ENCODE data around the gene FGFR2. TPM values are rescaled to one million over a fixed set of nuclear protein-coding genes. Genes with fewer than 3 reads are reported as not detected.

Gene FGFR2
- total RNA-seq, 1 donor from 2014 or later: not detected

DNA sequence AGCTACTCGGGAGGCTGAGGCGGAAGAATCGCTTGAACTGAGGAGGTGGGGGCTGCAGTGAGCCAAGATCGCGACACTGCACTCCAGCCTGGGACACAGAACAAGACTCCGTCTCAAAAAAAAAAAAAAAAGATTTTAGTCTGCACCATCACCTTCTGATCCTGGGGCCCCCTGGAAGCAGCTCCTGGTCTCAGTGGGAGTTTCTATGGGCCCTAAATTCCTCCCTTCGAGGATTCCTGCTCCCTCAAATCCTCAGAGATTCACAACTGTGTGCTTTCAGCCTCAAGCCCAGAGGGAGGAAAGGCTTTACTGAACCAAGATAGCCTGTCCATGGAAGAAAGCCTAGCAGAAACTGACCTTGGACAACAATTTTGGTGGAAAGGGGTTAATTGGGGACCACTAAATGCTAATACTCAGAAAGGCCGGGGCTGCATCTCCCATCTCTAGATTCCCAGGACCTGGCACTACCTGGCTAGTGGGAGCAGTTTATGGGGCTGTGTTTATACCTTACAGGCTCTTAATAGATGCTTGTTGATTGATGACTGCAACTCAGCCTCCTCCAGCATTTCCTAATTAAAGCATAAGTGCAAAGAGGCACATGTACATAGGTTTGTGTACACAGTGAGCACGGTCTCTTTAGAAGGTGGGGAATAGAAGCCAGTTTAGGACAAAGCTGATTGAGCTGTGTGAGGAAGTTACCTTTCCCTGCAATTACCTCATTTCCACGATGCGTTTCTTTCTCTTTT is 9.2 kb upstream of the FGFR2 start:
- H3K9me3 Mint-ChIP-seq: no peaks in the 10 kb centered on the region

DNA sequence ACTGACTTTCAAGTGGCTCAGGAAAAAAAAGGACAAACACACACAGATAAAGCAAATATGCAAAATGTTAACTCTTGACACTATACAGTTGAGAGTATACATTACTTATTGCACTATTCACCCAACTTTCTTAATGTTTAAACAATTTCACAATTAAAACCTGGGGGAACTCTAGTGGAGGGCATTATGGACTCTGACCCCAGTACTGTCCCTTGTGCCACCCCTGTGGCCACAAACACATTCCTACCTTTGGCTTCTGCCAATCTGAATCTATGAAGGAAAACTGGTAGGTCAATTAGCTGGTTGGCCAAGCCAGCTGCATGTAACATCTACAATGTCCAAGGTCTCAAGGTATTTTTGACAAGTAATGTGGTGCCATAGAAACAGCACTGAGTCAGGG is 7.5 kb upstream of the FGFR2 start:
- Mint-ChIP-seq H3K36me3 (ENCODE audit: low read depth) (no peaks in the 10 kb centered on the region), H3K27ac (no peak overlapping the region), H3K4me1 (ENCODE audit: low read depth) (no peaks in the 10 kb centered on the region), H3K27me3 (ENCODE audit: insufficient read depth) (peaks cover 12% of the 10 kb centered on the region), H3K9me3 (no peaks in the 10 kb centered on the region), H3K4me3 (no peak overlapping the region)
- no peak for DNase-seq (ENCODE audit: low spot score)
- intact Hi-C loops (cut with micrococcal nuclease): loop anchor here (10.0 kb wide), 1 partner anchor 299 kb away; no protein-coding TSS in a partner anchor

More for the DNA sequence above, 9.2 kb upstream of the FGFR2 start:
- Mint-ChIP-seq H3K4me1 (ENCODE audit: low read depth) (no peaks in the 10 kb centered on the region), H3K27ac (no peak overlapping the region), H3K36me3 (ENCODE audit: low read depth) (no peaks in the 10 kb centered on the region), H3K27me3 (ENCODE audit: insufficient read depth) (peaks cover 6% of the 10 kb centered on the region), H3K4me3 (no peak overlapping the region)
- DNase-seq (ENCODE audit: low spot score): no peak
- intact Hi-C loops (cut with micrococcal nuclease): loop anchor here (2.0 to 10.0 kb wide), 2 partner anchors 297 to 665 kb away; no protein-coding TSS in a partner anchor

DNA sequence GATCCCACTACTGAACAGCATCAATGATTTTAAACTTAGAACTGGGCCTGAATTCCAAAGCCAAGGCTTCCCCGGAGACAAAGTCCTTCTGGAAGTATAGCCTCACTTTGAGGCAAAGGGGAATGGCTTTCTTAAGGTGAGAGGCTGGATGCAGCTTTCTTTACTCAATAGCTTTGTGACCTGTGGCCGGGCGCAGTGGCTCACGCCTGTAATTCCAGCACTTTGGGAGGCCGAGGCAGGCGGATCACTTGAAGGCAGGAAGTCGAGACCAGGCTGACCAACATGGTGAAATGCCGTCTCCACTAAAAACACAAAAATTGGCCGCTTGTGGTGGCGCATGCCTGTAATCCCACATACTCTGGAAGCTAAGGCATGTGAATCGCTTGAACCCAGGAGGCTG is 3.2 kb upstream of the FGFR2 start:
- Mint-ChIP-seq H3K27ac (no peak overlapping the region), H3K4me1 (ENCODE audit: low read depth) (no peaks in the 10 kb centered on the region), H3K27me3 (ENCODE audit: insufficient read depth) (peaks cover 36% of the 10 kb centered on the region), H3K9me3 (no peaks in the 10 kb centered on the region), H3K36me3 (ENCODE audit: low read depth) (no peaks in the 10 kb centered on the region), H3K4me3 (no peak overlapping the region)
- intact Hi-C loops (cut with micrococcal nuclease): loop anchor here (10.0 kb wide), 1 partner anchor 303 kb away; no protein-coding TSS in a partner anchor
- no peak for DNase-seq (ENCODE audit: low spot score)

DNA sequence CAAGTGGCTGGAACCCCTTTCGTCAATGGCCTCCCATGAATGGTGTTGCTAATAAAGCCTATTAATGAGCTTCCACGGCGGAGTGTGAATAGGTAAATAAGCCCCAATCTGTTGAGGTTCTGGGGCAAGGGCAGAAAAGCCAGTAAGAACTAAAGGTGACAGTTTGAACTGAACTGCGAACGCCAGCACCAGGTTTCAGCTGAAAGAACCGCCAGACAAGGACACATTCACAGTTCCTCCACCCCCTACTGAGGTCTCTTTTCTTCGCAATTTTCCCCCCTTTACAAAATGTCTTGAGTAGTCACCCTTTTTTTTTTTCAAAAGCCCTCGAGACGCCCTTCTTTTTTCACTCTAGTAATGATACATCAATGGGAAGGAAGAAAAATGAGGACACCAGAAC is 2.4 kb upstream of the FGFR2 start:
- Mint-ChIP-seq H3K36me3 (ENCODE audit: low read depth) (no peaks in the 10 kb centered on the region), H3K4me1 (ENCODE audit: low read depth) (no peaks in the 10 kb centered on the region), H3K9me3 (no peaks in the 10 kb centered on the region), H3K27me3 (ENCODE audit: insufficient read depth) (peaks cover 42% of the 10 kb centered on the region), H3K4me3 (no peak overlapping the region), H3K27ac (no peak overlapping the region)
- intact Hi-C loops (cut with micrococcal nuclease): loop anchor here (10.0 kb wide), 1 partner anchor 304 kb away; no protein-coding TSS in a partner anchor
- DNase-seq (ENCODE audit: low spot score): no peak

DNA sequence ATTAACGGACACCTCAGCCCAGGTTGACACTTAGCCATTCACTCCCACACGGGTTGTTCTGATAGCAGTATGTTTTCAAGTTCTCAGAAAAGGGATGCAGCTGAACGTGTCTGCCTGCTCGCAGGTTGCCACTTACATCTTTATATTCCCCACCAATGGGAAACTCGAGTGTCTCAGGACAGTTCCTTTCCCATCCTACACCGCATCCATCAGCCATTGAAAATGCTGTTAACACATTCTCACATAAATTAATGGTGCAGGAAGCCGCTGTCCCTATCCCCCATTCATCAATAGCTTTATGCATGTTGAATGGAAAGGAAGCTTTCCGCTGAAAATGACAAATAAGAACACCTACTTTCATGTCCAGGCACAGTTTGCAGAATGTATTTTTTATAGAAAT is 1.7 kb upstream of the FGFR2 start:
- intact Hi-C loops (cut with micrococcal nuclease): loop anchor here (10.0 kb wide), 1 partner anchor 305 kb away; no protein-coding TSS in a partner anchor
- no peaks in the 10 kb centered on the region for H3K4me1 Mint-ChIP-seq (ENCODE audit: low read depth)
- no peak overlapping the region for H3K27ac Mint-ChIP-seq
- H3K9me3 Mint-ChIP-seq: no peaks in the 10 kb centered on the region
- no peak for DNase-seq (ENCODE audit: low spot score)
- H3K4me3 Mint-ChIP-seq: no peak overlapping the region
- H3K36me3 Mint-ChIP-seq (ENCODE audit: low read depth): no peaks in the 10 kb centered on the region
- H3K27me3 Mint-ChIP-seq (ENCODE audit: insufficient read depth): peaks cover 49% of the 10 kb centered on the region

DNA sequence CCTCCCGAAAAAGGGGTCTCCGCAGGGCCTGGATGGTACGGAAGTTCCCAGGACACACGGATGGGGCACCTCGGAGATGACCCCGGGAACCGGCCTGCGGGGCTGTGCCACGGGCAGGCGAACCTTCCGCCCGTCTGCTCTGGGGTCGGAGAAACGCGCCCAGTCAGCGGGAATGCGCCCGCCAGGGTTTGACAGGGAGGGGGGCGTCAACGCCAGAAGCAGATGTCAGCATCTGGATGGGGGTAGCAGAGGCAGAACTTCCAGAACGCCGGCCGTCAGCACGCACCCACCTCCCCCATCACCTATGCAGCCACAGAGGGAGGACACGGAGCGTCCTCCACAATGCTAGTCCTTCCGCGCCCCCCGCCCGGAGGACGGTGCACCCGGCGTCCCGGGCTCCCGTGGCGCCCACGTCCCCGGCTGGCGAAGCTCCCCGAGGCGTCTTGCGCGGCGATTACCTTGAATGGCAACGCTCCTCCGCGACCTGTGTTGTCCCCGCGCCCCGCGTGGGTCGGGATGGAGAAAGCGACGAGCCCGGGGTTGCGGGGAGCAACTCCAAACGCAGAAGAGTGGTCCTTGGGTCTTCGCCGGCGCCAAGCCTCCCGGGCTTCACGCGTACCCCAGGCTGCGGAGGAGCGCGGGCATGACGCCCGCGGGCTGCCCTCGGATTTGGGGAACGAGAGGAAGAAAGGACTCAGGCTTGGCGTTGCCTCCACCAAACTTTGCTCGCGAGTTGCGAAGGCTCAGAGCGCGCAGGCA is 561 bp downstream of the FGFR2 start:
- H3K9me3 Mint-ChIP-seq: no peaks in the 10 kb centered on the region
- intact Hi-C loops (cut with micrococcal nuclease): no loop called here
- no peak overlapping the region for H3K4me3 Mint-ChIP-seq
- H3K4me1 Mint-ChIP-seq (ENCODE audit: low read depth): no peaks in the 10 kb centered on the region
- no peak overlapping the region for H3K27ac Mint-ChIP-seq
- H3K27me3 Mint-ChIP-seq (ENCODE audit: insufficient read depth): peaks cover 55% of the 10 kb centered on the region
- no peaks in the 10 kb centered on the region for H3K36me3 Mint-ChIP-seq (ENCODE audit: low read depth)
- no peak for DNase-seq (ENCODE audit: low spot score)

DNA sequence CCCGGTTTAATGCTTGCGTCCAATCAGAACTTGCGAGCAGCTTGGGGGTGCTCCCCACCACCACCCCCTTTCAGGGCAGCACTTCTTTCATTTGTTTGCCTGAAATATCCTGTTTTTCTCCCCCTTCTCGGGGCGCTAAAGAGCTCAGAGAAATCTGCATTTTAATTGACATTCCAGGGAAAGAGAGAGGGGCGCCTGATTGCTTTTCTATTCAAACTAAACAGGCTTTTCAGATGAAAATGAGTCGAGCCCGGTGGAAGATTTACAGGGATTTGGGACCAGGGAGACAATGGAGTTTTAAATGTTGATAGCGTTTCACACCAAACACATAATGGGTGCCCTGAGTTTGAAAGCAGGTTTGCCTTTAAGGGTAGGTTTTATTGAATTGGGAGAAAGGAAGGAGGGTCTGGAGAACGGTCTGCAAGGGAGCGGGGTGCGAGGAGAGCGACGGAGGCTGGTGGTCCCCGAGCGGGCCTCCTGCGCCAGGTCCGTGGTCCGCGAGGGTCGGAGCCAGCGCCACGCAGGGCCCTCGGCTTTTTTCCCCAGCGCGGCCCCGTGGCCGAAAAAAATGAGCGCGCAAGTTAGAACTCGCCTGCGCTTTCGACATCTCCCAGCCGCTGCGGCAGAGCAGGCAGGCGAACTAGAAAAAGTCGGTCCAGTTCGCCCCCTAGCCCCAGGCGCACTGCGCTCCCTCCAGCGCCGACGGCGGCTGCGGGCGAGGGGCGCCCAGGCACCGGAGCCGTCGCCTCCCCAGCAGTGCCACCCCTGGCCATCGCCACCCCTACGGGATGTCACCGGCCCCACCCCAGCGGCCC is 1.3 kb downstream of the FGFR2 start:
- DNase-seq (ENCODE audit: low spot score): no peak
- Mint-ChIP-seq H3K4me1 (ENCODE audit: low read depth) (no peaks in the 10 kb centered on the region), H3K36me3 (ENCODE audit: low read depth) (no peaks in the 10 kb centered on the region), H3K4me3 (peak overlapping the region; percentile 46), H3K9me3 (no peaks in the 10 kb centered on the region), H3K27ac (no peak overlapping the region), H3K27me3 (ENCODE audit: insufficient read depth) (peaks cover 52% of the 10 kb centered on the region)
- intact Hi-C loops (cut with micrococcal nuclease): no loop called here

DNA sequence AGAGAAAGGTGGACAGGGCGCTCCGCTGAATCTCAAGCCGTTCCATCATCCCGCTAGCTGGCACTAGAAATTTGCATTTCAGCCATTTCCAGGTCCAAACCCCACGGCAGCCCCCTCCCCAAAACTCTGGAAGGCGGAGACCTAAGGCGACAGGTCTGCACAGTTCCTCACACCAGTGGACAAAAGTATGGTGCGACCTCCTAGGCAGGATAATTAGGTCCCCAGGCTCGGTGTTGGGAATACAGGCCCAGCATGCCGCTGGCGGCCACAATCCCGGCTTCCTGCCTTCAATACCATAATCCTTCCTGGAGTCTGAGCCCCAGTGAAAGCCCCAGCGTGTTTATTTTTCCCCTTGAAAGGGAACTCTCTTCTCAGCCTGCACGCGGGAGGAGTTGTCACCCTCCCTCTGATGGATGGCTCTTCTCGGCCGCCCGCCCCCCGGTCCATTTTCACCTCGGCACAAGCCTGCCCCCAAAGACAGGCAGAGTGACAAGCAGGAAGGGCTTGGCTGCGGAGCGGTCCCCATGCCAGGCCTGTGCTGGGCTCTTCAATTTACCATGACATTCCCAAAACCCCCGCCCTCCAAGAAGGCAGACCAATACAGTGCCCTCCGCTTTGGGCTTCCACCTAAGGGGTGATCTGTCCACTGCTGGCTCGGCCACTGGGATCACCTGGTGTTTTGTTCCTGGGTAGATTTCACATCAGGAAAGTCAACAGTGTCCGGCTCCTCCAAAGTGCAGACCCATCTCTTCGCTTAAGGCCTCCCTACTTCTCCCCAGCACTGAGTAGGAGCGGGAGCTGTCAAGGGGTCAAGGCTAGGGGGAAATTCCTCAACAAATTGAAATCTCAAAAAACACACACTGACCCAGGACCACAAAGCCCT is 2.2 kb downstream of the FGFR2 start:
- no peak for DNase-seq (ENCODE audit: low spot score)
- H3K27me3 Mint-ChIP-seq (ENCODE audit: insufficient read depth): peaks cover 50% of the 10 kb centered on the region
- H3K4me3 Mint-ChIP-seq: no peak overlapping the region
- intact Hi-C loops (cut with micrococcal nuclease): no loop called here
- no peaks in the 10 kb centered on the region for H3K36me3 Mint-ChIP-seq (ENCODE audit: low read depth)
- H3K9me3 Mint-ChIP-seq: no peaks in the 10 kb centered on the region
- H3K4me1 Mint-ChIP-seq (ENCODE audit: low read depth): no peaks in the 10 kb centered on the region
- no peak overlapping the region for H3K27ac Mint-ChIP-seq

DNA sequence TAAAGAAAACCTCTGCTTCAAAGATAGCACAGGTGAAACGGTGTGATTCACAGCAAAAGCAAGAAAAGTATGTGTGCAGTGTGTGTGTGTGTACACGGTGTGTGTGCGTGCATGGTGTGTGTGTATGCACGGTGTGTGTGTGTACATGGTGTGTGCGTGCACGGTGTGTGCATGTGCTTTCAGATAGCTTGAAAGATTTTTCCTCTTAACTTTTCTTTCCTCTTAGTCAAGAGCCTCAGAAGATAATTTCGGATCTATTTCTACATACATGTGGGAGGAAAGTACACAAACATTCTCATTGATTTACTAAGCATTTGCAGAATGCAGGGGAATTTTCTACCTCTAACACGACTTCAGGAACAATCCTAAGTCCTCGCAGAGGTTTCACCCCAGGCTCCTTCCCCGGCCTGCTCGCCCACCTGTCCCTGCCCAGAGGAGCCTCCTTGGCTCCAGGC is 2.9 kb downstream of the FGFR2 start:
- Mint-ChIP-seq H3K27ac (no peak overlapping the region), H3K27me3 (ENCODE audit: insufficient read depth) (peaks cover 44% of the 10 kb centered on the region), H3K9me3 (no peaks in the 10 kb centered on the region), H3K36me3 (ENCODE audit: low read depth) (no peaks in the 10 kb centered on the region), H3K4me3 (no peak overlapping the region), H3K4me1 (ENCODE audit: low read depth) (no peaks in the 10 kb centered on the region)
- intact Hi-C loops (cut with micrococcal nuclease): no loop called here
- no peak for DNase-seq (ENCODE audit: low spot score)

DNA sequence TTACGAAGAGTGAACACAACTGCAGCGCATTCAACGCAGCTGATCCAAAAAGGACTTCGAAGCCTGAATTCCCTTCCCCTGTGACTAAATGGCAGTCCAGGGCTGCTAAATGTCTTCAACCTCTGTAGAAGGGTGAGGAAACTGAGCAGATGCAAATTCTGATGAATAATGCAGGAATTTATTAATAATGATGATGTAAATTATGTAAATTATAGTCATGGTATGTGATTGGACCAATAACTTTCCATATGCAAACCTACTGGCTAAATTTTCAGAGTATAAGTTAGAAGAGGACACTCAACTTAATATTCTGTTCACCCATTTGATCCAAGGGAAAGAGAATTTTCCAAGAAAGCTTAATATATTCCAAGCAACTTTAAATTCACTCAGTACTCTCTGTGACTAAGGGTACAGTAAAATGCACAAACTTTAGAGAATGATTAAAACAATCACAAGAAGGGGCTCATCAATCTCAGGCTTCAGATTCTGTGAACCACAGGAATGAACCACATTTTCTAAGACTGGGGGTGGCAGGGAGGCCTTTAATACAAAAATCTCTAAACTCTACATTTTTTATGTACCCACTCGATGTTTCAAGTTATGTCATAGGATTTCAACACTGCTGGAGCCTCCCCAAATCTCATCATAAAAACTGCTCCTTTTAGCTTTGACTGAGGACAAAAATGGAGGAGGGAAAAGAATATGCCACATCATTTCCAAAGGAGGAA is 3.5 kb downstream of the FGFR2 start:
- Mint-ChIP-seq H3K9me3 (no peaks in the 10 kb centered on the region), H3K27me3 (ENCODE audit: insufficient read depth) (peaks cover 38% of the 10 kb centered on the region), H3K4me3 (no peak overlapping the region), H3K36me3 (ENCODE audit: low read depth) (no peaks in the 10 kb centered on the region), H3K27ac (no peak overlapping the region), H3K4me1 (ENCODE audit: low read depth) (no peaks in the 10 kb centered on the region)
- intact Hi-C loops (cut with micrococcal nuclease): no loop called here
- no peak for DNase-seq (ENCODE audit: low spot score)

DNA sequence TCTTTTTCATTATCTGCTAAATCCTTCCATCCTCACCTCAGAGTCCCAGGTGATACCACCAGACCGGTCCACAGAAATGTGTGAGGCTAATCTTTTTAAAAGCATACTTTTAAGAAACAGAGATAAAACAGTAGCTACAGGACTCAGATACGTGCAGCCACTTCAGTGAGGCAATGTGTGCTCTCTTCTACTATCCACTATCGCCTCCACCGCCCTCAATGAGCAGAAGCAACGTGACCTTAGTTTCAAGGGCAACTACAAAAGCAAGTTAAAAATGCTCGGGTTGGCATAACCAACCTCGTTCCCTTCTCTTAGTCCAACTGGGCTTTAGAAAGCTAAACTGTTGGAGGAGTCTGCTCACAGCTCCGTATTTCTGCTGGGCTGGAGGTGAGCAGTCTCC is 4.2 kb downstream of the FGFR2 start:
- intact Hi-C loops (cut with micrococcal nuclease): no loop called here
- Mint-ChIP-seq H3K4me1 (ENCODE audit: low read depth) (no peaks in the 10 kb centered on the region), H3K9me3 (no peaks in the 10 kb centered on the region), H3K4me3 (no peak overlapping the region), H3K27ac (no peak overlapping the region), H3K36me3 (ENCODE audit: low read depth) (no peaks in the 10 kb centered on the region), H3K27me3 (ENCODE audit: insufficient read depth) (peaks cover 32% of the 10 kb centered on the region)
- DNase-seq (ENCODE audit: low spot score): no peak

All from activated T-helper 1 cell treated with anti-CD3 and anti-CD28 coated beads, Interleukin-12 subunit alpha, Interleukin-12 subunit beta, Interleukin-2, Interleukin-4 antibody, amounts not matched to agents 30 ng/mL and 10 ng/mL and 1 ng/mL, durations not matched to agents 14 hours and 24 hours and 36 hours (primary cell).